G401.6 (cell line): ENCODE measurements around the gene NFATC1.

Experiments used
- FAIRE-seq: peaks from 2 replicates; lab custom pipeline; 2012; peaks lifted over from hg19 to GRCh38; lab: Jason Lieb, UNC

The NFATC1 gene

GRCh38 chr18:79540161-79540903 is 144.6 kb downstream of the NFATC1 start:
- no peak for FAIRE-seq

DNA sequence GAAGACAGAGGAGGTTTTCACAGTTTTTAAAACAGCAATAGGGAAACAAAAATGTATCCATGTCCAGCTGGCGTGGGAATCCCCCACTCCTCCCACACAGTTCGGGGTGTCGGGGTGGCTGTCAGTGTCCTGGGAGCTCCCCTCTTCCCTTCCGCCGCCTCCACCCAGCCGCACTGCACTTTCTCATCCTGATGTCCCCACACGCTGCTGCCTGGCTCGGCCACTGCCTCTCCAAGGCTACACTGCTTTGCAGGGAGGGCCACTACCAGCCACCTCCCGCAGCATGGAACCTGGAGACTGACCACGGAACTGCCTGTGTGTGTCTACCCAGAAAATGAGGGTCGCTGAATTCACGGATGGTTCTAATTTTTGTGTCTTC is 145.2 kb downstream of the NFATC1 start:
- FAIRE-seq: no peak

GRCh38 chr18:79542213-79542612 is 146.5 kb downstream of the NFATC1 start:
- FAIRE-seq: no peak

DNA sequence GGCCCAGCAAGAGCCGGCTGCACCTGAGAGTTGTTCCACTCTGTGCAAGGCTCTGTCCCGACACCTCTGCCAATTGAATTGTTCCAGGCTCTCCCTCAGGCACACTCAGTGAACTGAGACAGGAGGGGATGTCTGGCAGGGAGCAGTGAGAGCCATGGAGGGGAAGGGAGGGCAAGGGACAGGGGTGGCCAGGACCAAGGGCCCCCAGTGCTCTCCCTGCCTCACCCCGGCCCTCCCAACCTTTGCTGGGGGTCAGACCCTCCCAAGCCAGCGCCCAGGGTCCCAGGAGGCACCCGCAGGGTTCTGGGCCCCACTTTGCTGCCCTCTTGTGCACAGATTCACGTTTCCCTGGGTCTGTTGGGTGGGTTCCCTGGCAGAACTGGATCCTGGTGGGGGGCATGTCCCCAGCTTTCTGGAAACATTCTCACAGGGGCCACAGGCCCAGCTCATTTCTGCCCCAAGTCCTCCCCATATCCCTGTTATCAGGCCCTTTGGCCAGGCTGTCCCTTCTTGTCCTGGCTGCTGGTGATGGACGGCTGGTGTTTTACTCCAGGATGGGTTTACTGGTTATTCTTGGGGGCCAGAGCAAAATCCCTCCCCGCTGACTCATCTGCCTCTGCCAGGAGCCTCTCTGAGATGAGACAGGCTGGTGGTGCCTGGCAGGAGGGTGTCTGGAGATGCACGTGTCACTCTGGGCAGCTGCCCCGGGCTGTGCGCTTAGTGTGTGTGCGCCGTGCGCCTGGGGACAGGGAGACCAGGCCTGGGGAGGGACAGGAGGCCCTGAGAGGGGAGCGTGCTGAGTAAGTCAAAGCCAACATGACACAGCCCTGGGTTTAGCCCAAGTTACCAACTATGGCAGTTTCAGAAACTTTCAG is 147.4 kb downstream of the NFATC1 start:
- no peak for FAIRE-seq

- no peak for FAIRE-seq
Observed at GRCh38 chr18:79543861-79544385, 148.2 kb downstream of the NFATC1 start.

GRCh38 chr18:79544386-79544963 is 148.7 kb downstream of the NFATC1 start:
- no peak for FAIRE-seq

- no peak for FAIRE-seq
Observed at GRCh38 chr18:79545255-79545654, 149.5 kb downstream of the NFATC1 start.

GRCh38 chr18:79545736-79546171 is 150.0 kb downstream of the NFATC1 start:
- no peak for FAIRE-seq

DNA sequence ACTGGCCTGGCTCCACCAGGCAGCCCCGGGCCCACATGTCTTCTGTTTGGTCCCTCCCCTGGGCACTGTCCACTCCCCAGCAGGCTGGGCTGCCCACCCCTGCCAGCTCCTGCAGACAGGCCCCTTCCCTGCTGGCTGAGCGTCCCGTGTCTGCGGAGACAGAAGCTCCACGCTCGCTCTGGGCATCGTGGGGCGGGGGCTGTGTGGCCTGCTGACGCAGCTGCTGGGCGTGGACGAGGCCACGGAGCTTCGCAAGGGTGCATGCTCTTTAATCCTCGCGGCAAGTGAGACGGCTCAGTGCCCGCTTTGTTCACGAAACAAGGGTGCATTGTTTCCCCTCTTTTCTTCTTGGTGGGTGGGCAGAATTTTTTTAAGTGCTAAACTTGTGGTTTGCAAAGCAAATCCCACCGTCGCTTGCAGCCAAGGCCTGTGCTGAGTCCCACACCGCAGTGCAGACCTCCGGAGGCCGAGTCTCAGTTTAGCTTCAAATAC is 151.1 kb downstream of the NFATC1 start:
- no peak for FAIRE-seq

- FAIRE-seq: no peak
Observed at GRCh38 chr18:79547413-79548076, 151.8 kb downstream of the NFATC1 start.

- no peak for FAIRE-seq
Observed at GRCh38 chr18:79548077-79548450, 152.3 kb downstream of the NFATC1 start.

DNA sequence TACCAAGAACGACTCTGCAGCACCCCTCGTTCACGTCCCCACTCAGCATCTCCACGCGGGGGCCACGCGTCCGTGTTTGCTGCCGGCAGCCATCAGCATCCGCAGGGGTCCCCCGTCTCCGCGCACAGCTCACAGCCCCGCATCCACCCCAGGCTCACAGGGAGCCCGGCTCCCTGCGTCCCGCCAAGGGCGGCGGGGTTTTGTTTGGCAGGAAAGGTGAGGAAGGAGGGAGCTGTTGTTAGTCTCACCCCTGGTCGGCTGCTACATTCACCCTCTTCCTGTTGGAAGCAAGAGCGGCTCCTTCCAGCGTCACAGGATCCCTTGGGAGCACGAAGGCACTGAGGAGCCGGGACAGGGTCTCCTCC is 152.9 kb downstream of the NFATC1 start:
- FAIRE-seq: no peak

DNA sequence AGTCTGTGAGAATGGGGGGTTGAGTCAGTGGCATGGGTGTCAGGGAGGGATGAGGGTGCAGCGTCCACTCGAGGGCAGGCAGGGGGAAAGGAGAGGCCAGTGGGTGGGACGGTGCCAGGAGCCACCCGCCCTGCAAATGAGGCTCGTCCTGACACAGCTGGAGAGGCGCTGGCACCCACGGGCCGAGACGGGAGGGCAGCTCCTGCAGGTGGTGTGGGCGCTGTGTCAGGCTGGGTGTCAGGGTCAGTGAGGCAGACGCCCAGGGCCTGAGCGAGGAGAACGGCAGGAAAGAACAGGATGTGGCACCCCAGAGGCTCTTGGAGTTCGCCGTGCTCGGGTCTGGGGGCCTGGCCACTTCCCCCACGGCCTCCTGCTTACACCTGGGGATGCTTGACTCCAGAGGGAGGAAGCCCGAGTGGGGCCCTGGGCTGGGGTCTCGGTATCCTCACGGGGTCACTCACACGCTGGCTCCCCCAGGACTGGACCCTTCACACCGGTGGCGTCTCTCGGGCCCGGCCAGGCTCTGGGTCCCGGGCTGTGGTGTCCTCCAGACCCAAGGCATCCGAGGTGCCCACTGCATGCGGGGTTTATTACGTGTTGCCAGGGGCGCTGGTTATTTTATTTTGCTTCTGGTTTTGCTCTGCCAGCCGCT is 153.4 kb downstream of the NFATC1 start:
- no peak for FAIRE-seq

- no peak for FAIRE-seq
Observed at GRCh38 chr18:79549638-79550000, 153.9 kb downstream of the NFATC1 start.

DNA sequence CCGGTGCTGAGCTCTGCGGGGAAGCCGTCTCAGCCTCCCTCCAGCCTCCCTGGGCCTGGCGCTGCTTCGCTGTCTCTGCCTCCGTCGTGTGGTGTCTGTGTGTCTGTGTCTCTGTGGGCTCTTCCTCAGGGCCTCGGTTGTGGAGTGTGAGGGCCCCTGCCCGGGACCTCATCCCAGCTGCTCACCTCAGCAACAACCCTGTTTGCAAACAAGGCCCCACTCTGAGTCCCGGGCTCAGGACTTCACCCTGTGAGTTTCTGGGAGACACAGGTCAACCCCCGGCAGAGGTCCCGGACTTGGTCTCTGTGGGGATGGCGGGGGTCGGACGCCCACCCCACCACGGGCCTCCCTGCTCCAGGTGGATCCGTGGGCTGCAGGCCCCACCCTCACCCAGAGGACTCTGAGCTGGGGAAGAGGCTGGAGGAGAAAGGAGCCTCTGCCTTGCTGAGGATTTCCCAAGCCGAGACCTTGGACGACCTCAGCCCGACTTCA is 156.5 kb downstream of the NFATC1 start:
- no peak for FAIRE-seq

DNA sequence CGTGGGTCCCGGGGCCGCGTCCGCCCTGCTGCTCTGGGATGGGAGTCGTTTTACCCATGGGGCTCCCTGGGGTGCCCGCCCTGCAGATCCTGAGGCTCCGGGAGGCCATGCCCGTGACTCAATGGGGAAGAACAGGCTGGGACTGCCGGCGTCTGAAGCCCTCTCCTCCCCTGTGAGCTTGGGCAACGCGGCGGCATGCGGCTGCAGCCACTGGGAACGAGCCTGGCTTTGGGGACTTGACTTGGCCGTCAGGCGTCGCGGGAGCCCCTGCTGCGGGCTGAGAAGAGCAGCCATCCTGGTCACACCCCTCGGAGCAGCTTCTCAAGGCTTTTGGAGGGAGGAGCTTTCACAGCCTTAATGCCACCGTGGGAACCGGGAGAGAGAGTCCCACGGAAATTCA is 157.0 kb downstream of the NFATC1 start:
- no peak for FAIRE-seq

DNA sequence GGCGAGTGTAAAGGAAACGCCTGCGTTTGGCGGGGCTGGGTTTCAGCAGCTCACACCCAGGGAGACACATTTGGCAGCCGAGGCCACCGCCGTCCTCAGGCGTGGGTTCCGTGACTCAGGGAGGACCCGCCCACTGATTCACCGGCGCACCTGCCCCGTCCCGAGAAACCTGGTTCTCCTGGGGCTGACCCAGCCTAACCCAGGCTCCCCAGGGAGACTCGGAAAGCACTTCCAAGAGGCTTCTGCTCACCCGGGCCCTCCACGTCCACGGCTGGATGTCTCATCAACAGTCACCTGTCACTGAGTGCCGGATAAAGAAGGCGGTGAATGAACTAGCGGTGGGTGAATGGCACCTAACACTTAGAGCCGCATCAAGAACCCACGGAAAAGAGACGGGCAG is 157.4 kb downstream of the NFATC1 start:
- no peak for FAIRE-seq

DNA sequence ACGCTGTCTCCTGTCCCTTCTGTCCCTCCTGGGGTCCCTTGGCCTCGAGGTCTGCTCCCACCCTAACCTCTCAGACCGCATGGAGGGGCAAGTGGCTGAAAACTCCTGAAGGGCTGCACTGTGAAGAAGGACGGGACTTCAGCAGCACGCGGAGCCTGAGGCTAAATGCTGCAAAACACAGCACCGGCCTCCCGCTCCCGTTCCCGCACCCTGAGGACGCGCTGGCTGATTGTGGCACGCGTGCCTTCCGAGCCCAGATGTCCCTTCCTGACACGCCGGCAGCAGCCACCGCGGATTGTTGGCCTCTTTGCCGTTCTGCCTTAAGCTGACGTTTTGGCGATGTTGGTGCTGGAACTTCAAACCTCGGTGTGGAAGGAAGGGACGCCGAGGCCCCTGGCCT is 158.0 kb downstream of the NFATC1 start:
- no peak for FAIRE-seq

GRCh38 chr18:79554321-79554720 is 158.6 kb downstream of the NFATC1 start:
- no peak for FAIRE-seq

DNA sequence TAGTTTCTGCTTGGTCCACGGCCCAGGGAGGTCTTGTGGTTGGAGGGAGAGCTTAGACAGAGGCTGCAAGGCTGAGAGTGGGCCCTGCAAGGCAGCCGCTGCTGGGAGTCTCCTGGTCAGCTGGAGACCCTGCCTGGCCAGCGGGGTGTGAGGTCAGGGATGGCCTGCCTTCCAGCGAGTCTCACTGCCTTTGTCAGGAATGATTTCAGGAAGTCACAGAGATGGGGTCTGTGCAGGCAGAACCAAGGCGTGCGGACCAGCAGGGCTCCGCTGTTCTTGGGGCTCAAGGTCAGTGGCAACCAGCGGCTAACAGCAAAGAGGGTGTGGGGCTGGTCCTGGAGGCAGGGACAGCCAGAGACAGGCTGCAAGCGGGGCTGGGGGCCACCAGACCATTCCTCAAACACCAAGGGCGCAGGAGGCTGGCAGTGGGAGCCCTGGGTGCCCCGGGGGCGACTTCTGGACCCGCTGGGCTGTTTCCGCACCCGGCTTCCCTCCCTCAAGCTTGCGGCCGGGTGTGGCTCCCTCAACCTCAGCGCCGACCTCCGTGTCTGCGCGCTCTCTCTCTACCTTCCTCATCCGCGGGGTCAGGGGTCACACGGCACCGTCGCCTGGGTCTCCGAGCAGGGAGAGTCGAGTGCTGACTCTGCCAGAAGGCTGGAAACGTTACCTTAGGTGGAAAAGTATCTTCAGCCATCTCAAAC is 159.4 kb downstream of the NFATC1 start:
- no peak for FAIRE-seq

DNA sequence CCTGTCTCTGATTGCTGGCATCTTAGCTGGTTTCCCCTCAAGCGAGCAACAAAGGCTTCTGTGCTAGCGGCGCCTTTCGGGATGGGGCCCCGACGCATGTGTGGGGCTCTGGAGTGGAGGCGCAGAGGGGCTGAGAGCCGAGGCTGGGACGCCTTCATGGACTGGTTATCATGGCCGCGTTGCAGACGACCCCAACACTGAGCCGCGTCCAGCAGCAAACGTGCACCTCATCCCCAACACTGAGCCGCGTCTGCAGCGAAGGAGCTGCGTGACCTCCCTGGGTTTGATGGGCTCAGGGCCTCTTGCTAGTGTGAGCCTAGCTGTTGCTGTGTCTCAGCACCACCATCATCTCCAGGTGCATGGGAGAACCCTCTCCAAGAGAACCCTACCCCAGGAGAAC is 160.2 kb downstream of the NFATC1 start:
- FAIRE-seq: no peak
